ENCODE data around the gene DNAL1. TPM values are rescaled to one million over a fixed set of nuclear protein-coding genes. Genes with fewer than 3 reads are reported as not detected.

The DNAL1 gene
- total and polyA plus RNA-seq, 2 of the 13 experiments (the other 11 are each of a cell fraction or from before 2014, with no cell fraction given), result 1.4 to 13.3 TPM

DNA sequence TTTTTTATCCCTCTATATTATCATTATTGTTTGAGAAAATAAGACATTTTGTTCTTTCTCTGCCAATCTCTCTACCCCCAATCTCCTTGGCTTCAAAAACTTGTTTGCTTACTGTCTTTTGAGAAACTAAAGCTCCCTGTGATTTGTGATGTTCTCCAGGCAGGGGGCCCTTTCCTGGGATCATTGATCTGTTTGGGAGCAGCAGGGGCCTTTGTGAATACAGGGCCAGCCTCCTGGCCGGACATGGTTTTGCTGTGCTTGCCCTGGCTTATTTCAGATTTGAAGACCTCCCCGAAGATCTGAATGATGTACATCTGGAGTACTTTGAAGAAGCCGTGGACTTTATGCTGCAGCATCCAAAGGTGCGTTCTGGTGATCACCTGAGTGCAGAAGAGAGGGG is 28.0 kb upstream of the DNAL1 start:
- Histone ChIP-seq H3K4me3 (replicated peaks in 1 of 3; ENCODE audit: insufficient read depth in 1 of 3, low read depth in 2 of 3, low read length in 3 of 3) (no peak overlapping the region), H3K27ac (ENCODE audit: extremely low read length, insufficient read depth, low read length) (no peak overlapping the region), H3K9ac (ENCODE audit: insufficient read depth, low read depth, low read length) (no peak overlapping the region), H3K27me3 (ENCODE audit: control insufficient read depth in 1 of 2, insufficient read depth in 2 of 2, low read length in 2 of 2) (no peaks in the 10 kb centered on the region), H2AFZ (ENCODE audit: low read length) (no peak overlapping the region), H3K4me1 (ENCODE audit: insufficient read depth, low read length) (peaks cover 47% of the 10 kb centered on the region), H3K4me2 (ENCODE audit: low read depth, low read length) (no peak overlapping the region), H4K20me1 (ENCODE audit: insufficient read depth, low read length) (no peaks in the 10 kb centered on the region), H3K36me3 (replicated peaks in 1 of 2; ENCODE audit: control insufficient read depth in 1 of 2, insufficient read depth in 2 of 2, low read length in 2 of 2) (no peaks in the 10 kb centered on the region), H3K9me3 (ENCODE audit: low read length) (no peaks in the 10 kb centered on the region), H3K79me2 (ENCODE audit: insufficient read depth, low read length) (no peaks in the 10 kb centered on the region)
- no peak for DNase-seq (ENCODE audit: low spot score)
- in situ Hi-C loops (cut with HindIII; ENCODE audit: extremely low pct_ligation_motif_present, low pct_unique_long_range_greater_than_20kb) (no loop called here), intact Hi-C loops (cut with micrococcal nuclease; ENCODE audit: unreplicated experiment) (no loop called here)
- no TSS peak for BruUV-seq (replicated peaks)
- TF ChIP-seq ZNF326 (CRISPR knock-in tag; IDR thresholded peaks at IDR 0.05; ENCODE audit: borderline replicate concordance), result no peak
- TF ChIP-seq, protein P1, sequence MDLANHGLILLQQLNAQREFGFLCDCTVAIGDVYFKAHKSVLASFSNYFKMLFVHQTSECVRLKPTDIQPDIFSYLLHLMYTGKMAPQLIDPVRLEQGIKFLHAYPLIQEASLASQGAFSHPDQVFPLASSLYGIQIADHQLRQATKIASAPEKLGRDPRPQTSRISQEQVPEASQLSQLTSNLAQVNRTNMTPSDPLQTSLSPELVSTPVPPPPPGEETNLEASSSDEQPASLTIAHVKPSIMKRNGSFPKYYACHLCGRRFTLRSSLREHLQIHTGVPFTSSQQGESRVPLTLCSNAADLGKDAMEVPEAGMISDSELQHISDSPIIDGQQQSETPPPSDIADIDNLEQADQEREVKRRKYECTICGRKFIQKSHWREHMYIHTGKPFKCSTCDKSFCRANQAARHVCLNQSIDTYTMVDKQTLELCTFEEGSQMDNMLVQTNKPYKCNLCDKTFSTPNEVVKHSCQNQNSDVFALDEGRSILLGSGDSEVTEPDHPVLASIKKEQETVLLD (CRISPR knock-in tag; IDR thresholded peaks at IDR 0.05; ENCODE audit: low read depth), result no peak
- TF ChIP-seq PRPF4 (IDR thresholded peaks at IDR 0.05; ENCODE audit: low read depth, low read length, poor library complexity, severe bottlenecking), result no peak
- no peak for TF ChIP-seq GPN1 (CRISPR knock-in tag; IDR thresholded peaks at IDR 0.05; ENCODE audit: borderline replicate concordance)
- TF ChIP-seq ZFP62 (CRISPR knock-in tag; IDR thresholded peaks at IDR 0.05), result no peak
- TF ChIP-seq HNRNPH1 (optimal IDR thresholded peaks at IDR 0.05; ENCODE audit: low read depth, low read length), result no peak
- TF ChIP-seq ZNF484 (CRISPR knock-in tag; IDR thresholded peaks at IDR 0.05; ENCODE audit: borderline replicate concordance, low read depth), result no peak
- TF ChIP-seq KLF12 (CRISPR knock-in tag; IDR thresholded peaks at IDR 0.05; ENCODE audit: borderline replicate concordance), result no peak
- TF ChIP-seq, protein P2, sequence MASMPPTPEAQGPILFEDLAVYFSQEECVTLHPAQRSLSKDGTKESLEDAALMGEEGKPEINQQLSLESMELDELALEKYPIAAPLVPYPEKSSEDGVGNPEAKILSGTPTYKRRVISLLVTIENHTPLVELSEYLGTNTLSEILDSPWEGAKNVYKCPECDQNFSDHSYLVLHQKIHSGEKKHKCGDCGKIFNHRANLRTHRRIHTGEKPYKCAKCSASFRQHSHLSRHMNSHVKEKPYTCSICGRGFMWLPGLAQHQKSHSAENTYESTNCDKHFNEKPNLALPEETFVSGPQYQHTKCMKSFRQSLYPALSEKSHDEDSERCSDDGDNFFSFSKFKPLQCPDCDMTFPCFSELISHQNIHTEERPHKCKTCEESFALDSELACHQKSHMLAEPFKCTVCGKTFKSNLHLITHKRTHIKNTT (CRISPR knock-in tag; IDR thresholded peaks at IDR 0.05), result no peak
- TF ChIP-seq, protein P3, sequence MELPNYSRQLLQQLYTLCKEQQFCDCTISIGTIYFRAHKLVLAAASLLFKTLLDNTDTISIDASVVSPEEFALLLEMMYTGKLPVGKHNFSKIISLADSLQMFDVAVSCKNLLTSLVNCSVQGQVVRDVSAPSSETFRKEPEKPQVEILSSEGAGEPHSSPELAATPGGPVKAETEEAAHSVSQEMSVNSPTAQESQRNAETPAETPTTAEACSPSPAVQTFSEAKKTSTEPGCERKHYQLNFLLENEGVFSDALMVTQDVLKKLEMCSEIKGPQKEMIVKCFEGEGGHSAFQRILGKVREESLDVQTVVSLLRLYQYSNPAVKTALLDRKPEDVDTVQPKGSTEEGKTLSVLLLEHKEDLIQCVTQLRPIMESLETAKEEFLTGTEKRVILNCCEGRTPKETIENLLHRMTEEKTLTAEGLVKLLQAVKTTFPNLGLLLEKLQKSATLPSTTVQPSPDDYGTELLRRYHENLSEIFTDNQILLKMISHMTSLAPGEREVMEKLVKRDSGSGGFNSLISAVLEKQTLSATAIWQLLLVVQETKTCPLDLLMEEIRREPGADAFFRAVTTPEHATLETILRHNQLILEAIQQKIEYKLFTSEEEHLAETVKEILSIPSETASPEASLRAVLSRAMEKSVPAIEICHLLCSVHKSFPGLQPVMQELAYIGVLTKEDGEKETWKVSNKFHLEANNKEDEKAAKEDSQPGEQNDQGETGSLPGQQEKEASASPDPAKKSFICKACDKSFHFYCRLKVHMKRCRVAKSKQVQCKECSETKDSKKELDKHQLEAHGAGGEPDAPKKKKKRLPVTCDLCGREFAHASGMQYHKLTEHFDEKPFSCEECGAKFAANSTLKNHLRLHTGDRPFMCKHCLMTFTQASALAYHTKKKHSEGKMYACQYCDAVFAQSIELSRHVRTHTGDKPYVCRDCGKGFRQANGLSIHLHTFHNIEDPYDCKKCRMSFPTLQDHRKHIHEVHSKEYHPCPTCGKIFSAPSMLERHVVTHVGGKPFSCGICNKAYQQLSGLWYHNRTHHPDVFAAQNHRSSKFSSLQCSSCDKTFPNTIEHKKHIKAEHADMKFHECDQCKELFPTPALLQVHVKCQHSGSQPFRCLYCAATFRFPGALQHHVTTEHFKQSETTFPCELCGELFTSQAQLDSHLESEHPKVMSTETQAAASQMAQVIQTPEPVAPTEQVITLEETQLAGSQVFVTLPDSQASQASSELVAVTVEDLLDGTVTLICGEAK (IDR thresholded peaks at IDR 0.05), result no peak
- TF ChIP-seq, protein P3 (CRISPR knock-in tag; IDR thresholded peaks at IDR 0.05), result no peak
- no peak for TF ChIP-seq ZNF784 (CRISPR knock-in tag; IDR thresholded peaks at IDR 0.05; ENCODE audit: borderline replicate concordance)
- ATAC-seq, result no peak
- FAIRE-seq, result no peak
- ChIA-PET POLR2A (no interaction called here), CTCF (ENCODE audit: low intra/inter-chr PET ratio, low total read pairs) (no interaction called here)
- 8% methylated on average over 4 of the region's 4 CpGs for WGBS (ENCODE audit: low lambda C conversion rate)

All from HepG2 (cell line).